ENCODE measurements around the gene WDR6.

WDR6 gene

GRCh38 chr3:49015072-49015471 is 7.9 kb downstream of the WDR6 start:
- no peak for DNase-seq (ENCODE audit: extremely low read depth in 1 of 2, low read depth in 1 of 2)

- DNase-seq (ENCODE audit: extremely low read depth in 1 of 2, low read depth in 1 of 2), result no peak
Observed at GRCh38 chr3:49015765-49016164, 8.6 kb downstream of the WDR6 start.

GRCh38 chr3:49016414-49017228 is 9.4 kb downstream of the WDR6 start:
- no peak for DNase-seq (ENCODE audit: extremely low read depth in 1 of 2, low read depth in 1 of 2)

GRCh38 chr3:49017229-49017970 is 10.2 kb downstream of the WDR6 start:
- no peak for DNase-seq (ENCODE audit: extremely low read depth in 1 of 2, low read depth in 1 of 2)

GRCh38 chr3:49017971-49018706 is 10.9 kb downstream of the WDR6 start, which contains the start of gene DALRD3:
DALRD3 (minus strand) TSS chr3:49018580; CDS start chr3:49018564, 16 bp downstream.
- peak in 1 of 2 donors; percentile 45 for DNase-seq (ENCODE audit: extremely low read depth in 1 of 2, low read depth in 1 of 2)

- no peak for DNase-seq (ENCODE audit: extremely low read depth in 1 of 2, low read depth in 1 of 2)
Observed at GRCh38 chr3:49018707-49019006, 11.5 kb downstream of the WDR6 start.

GRCh38 chr3:49019941-49020329 is 12.7 kb downstream of the WDR6 start:
- DNase-seq (ENCODE audit: extremely low read depth in 1 of 2, low read depth in 1 of 2), result no peak

GRCh38 chr3:49020330-49021212 is 13.4 kb downstream of the WDR6 start:
- no peak for DNase-seq (ENCODE audit: extremely low read depth in 1 of 2, low read depth in 1 of 2)

GRCh38 chr3:49021213-49021812 is 14.1 kb downstream of the WDR6 start:
- peak; percentile 97 to 99 for DNase-seq (ENCODE audit: extremely low read depth in 1 of 2, low read depth in 1 of 2)

GRCh38 chr3:49021813-49022687 is 14.9 kb downstream of the WDR6 start, which contains the start of gene NDUFAF3:
NDUFAF3 (plus strand) TSS chr3:49022121; CDS start chr3:49022145, 24 bp downstream.
- DNase-seq (ENCODE audit: extremely low read depth in 1 of 2, low read depth in 1 of 2), result peak; percentile 86 to 88

- DNase-seq (ENCODE audit: extremely low read depth in 1 of 2, low read depth in 1 of 2), result no peak
Observed at GRCh38 chr3:49022688-49023171, 15.5 kb downstream of the WDR6 start.

- DNase-seq (ENCODE audit: extremely low read depth in 1 of 2, low read depth in 1 of 2), result no peak
Observed at GRCh38 chr3:49023775-49024174, 16.6 kb downstream of the WDR6 start.

- DNase-seq (ENCODE audit: extremely low read depth in 1 of 2, low read depth in 1 of 2), result no peak
Observed at GRCh38 chr3:49024449-49024848, 17.3 kb downstream of the WDR6 start.

GRCh38 chr3:49025005-49025792 is 18.0 kb downstream of the WDR6 start:
- DNase-seq (ENCODE audit: extremely low read depth in 1 of 2, low read depth in 1 of 2), result no peak

- DNase-seq (ENCODE audit: extremely low read depth in 1 of 2, low read depth in 1 of 2), result no peak
Observed at GRCh38 chr3:49025793-49026520, 18.8 kb downstream of the WDR6 start.

GRCh38 chr3:49026536-49026935 is 19.3 kb downstream of the WDR6 start:
- DNase-seq (ENCODE audit: extremely low read depth in 1 of 2, low read depth in 1 of 2), result no peak

GRCh38 chr3:49027634-49028033 is 20.4 kb downstream of the WDR6 start:
- no peak for DNase-seq (ENCODE audit: extremely low read depth in 1 of 2, low read depth in 1 of 2)

GRCh38 chr3:49028298-49028672 is 21.1 kb downstream of the WDR6 start:
- DNase-seq (ENCODE audit: extremely low read depth in 1 of 2, low read depth in 1 of 2), result no peak
